WTC11 (cell line): ENCODE data around the gene DGCR8.

Source experiments
- ATF6 ChIP-seq: sonication (generic); formaldehyde crosslinking; IDR thresholded peaks from 2 replicates; pipeline ENCODE4 v1.8.1; 2023; ENCODE audit warnings: mild to moderate bottlenecking, missing genetic modification reagents
- CTCF ChIP-seq: fragments of 200-600 bp; IDR thresholded peaks from 2 replicates; pipeline ENCODE4 v1.8.0; 2022; ENCODE audit warnings: antibody characterized with exemption
- IRF2 ChIP-seq: sonication (generic); formaldehyde crosslinking; IDR thresholded peaks from 2 replicates; pipeline ENCODE4 v1.8.0; 2022; ENCODE audit warnings: low read depth, missing genetic modification reagents, borderline replicate concordance
- SMAD4 ChIP-seq: sonication (generic); formaldehyde crosslinking; IDR thresholded peaks from 2 replicates; pipeline ENCODE4 v1.8.0; 2022; ENCODE audit warnings: mild to moderate bottlenecking, missing genetic modification reagents
- TF ChIP-seq, protein P1 (sequence below): sonication (generic); formaldehyde crosslinking; IDR thresholded peaks from 2 replicates; pipeline ENCODE4 v1.8.1; 2022; ENCODE audit warnings: mild to moderate bottlenecking, moderate library complexity, missing genetic modification reagents

GRCh38 chr22:20046730-20047129 lies 33.3 kb upstream of the DGCR8 start:
- TF ChIP-seq CTCF, result no peak
- no peak for TF ChIP-seq SMAD4 (CRISPR knock-in tag)
- no peak for TF ChIP-seq ATF6 (CRISPR knock-in tag)
- TF ChIP-seq IRF2, result no peak
- TF ChIP-seq, protein P1, sequence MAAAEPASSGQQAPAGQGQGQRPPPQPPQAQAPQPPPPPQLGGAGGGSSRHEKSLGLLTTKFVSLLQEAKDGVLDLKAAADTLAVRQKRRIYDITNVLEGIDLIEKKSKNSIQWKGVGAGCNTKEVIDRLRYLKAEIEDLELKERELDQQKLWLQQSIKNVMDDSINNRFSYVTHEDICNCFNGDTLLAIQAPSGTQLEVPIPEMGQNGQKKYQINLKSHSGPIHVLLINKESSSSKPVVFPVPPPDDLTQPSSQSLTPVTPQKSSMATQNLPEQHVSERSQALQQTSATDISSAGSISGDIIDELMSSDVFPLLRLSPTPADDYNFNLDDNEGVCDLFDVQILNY, result no peak
